Esophagus squamous epithelium (tissue), 5 donors: ENCODE measurements around the gene KCNN4. TPM values are rescaled to one million over a fixed set of nuclear protein-coding genes. Genes with fewer than 3 reads are reported as not detected.

Experiments
- DNase-seq: peaks from one replicate; lab custom pipeline; 2025; lab: John Stamatoyannopoulos, UW
- H3K27ac ChIP-seq, 4 donors: fragments of 200-600 bp; sonication (generic); one replicate each; pipeline ENCODE4 v1.5.1; 2016 to 2019; ENCODE audit warnings: mild to moderate bottlenecking in 1 of 4
- H3K27me3 ChIP-seq, 4 donors: fragments of 200-600 bp; sonication (generic); 1 replicate in 3 of 4; 2 replicates in 1 of 4; pipeline versions ENCODE4 v1.5.1 to v1.6.0; 2017 to 2021; ENCODE audit warnings: antibody characterized with exemption in 1 of 4
- H3K36me3 ChIP-seq, 3 donors: fragments of 200-600 bp; sonication (generic); one replicate each; pipeline ENCODE4 v1.5.1; 2016 to 2019
- H3K4me1 ChIP-seq, 3 donors: fragments of 200-600 bp; sonication (generic); one replicate each; pipeline ENCODE4 v1.5.1; 2017 to 2019
- H3K4me3 ChIP-seq, 4 donors: fragments of 200-600 bp; sonication (generic); 1 replicate in 3 of 4; 2 replicates in 1 of 4; pipeline ENCODE4 v1.5.1; 2016 to 2019; ENCODE audit warnings: mild to moderate bottlenecking in 2 of 4, moderate library complexity in 1 of 4
- H3K9me3 ChIP-seq, 3 donors: fragments of 200-600 bp; sonication (generic); one replicate each; pipeline ENCODE4 v1.5.1; 2016 to 2019
- CTCF ChIP-seq, 6 experiments: fragments of 450-650 bp in 4 of 6; fragments of 200-600 bp in 2 of 6; sonication (generic) in 2 of 6; IDR thresholded peaks; one replicate each; pipeline ENCODE4 v1.5.1; 2016 to 2019; ENCODE audit warnings: antibody characterized with exemption in 6 of 6, mild to moderate bottlenecking in 4 of 6, moderate library complexity in 4 of 6
- POLR2A ChIP-seq, 4 donors: fragments of 450-650 bp; IDR thresholded peaks; one replicate each; pipeline ENCODE4 v1.6.1; 2017; ENCODE audit warnings: antibody characterized with exemption in 4 of 4, mild to moderate bottlenecking in 4 of 4, moderate library complexity in 3 of 4
- WGBS, 2 donors: methylation state at CpG; one replicate each; pipeline ENCODE4 v1.1.5; 2018; 5-methylcytosine and 5-hydroxymethylcytosine counted together
- intact Hi-C: fragments of 100-400 bp; cut with DNase I; formaldehyde crosslinking; loops from one replicate; pipeline ENCODE4 v1.15.0; 2022
- total RNA-seq, 4 donors: library from RNA; depleted of rRNA; stranded (reverse); fragments of >200 nt; gene quantifications; one replicate each; pipeline ENCODE4 v1.1.0, GENCODE V29; 2016
- donor health status: DM: yes; HTN: yes; CAD: no.

Gene KCNN4
- total RNA-seq, 4 donors from 2014 or later, result 3.2 to 16.9 (median 5.3) TPM

GRCh38 chr19:43783636-43784035 lies 2.9 kb upstream of the KCNN4 start:
- H3K4me3 ChIP-seq, result no peak overlapping the region
- no peaks in the 10 kb centered on the region for H3K36me3 ChIP-seq
- H3K27me3 ChIP-seq, result peaks cover 0 to 10% (median 0%) of the 10 kb centered on the region in 4 donors
- H3K27ac ChIP-seq, result peak overlapping the region; percentile 14 to 79 (median 70)
- intact Hi-C loops, result loop anchor here (5.0 to 10.0 kb wide), 2 partner anchors 36 to 109 kb away; partner anchors contain the start of gene PLAUR
- H3K4me1 ChIP-seq, result peaks cover 35 to 70% (median 45%) of the 10 kb centered on the region in 3 donors
- H3K9me3 ChIP-seq, result no peaks in the 10 kb centered on the region
- no peak for DNase-seq
- 71 to 72% methylated on average over 8 of the region's 8 CpGs for WGBS, 2 donors
- TF ChIP-seq POLR2A (IDR thresholded peaks at IDR 0.05) (no peak), CTCF (IDR thresholded peaks at IDR 0.05) (no peak)

- Histone ChIP-seq H3K36me3 (no peaks in the 10 kb centered on the region), H3K27ac (peak overlapping the region; percentile 45 to 75 (median 64)), H3K9me3 (no peaks in the 10 kb centered on the region), H3K4me3 (peak overlapping the region in 1 of 4 donors; percentile 60), H3K27me3 (peaks cover 0 to 10% (median 0%) of the 10 kb centered on the region in 4 donors), H3K4me1 (peaks cover 35 to 79% (median 52%) of the 10 kb centered on the region in 3 donors)
- WGBS, 2 donors, result 19 to 37% methylated on average over 9 to 24 of the region's 24 CpGs
- intact Hi-C loops, result loop anchor here (5.0 to 10.0 kb wide), 2 partner anchors 35 to 108 kb away; partner anchors contain the start of gene PLAUR
- DNase-seq, result no peak
- peak in 1 of 4 donors; percentile 37 for TF ChIP-seq POLR2A (IDR thresholded peaks at IDR 0.05)
- TF ChIP-seq CTCF (IDR thresholded peaks at IDR 0.05), result peak in 1 of 6 experiments; percentile 22
Measured at GRCh38 chr19:43782689-43783231, 2.0 kb upstream of the KCNN4 start.

- intact Hi-C loops, result loop anchor here (5.0 to 10.0 kb wide), 2 partner anchors 35 to 107 kb away; partner anchors contain the start of gene PLAUR
- Histone ChIP-seq H3K4me1 (peaks cover 35 to 83% (median 56%) of the 10 kb centered on the region in 3 donors), H3K27ac (peak overlapping the region in 3 of 4 donors; percentile 63 to 75 (median 66)), H3K9me3 (no peaks in the 10 kb centered on the region), H3K27me3 (peaks cover 0 to 10% (median 0%) of the 10 kb centered on the region in 4 donors), H3K4me3 (peak overlapping the region in 1 of 4 donors; percentile 60), H3K36me3 (no peaks in the 10 kb centered on the region)
- no peak for TF ChIP-seq CTCF (IDR thresholded peaks at IDR 0.05)
- 44 to 50% methylated on average over 6 to 8 of the region's 8 CpGs for WGBS, 2 donors
- no peak for DNase-seq
Measured at GRCh38 chr19:43782311-43782660, 1.5 kb upstream of the KCNN4 start.

GRCh38 chr19:43781630-43782310 lies 997 bp upstream of the KCNN4 start:
- H3K27ac ChIP-seq, result peak overlapping the region; percentile 55 to 82 (median 75)
- DNase-seq, result no peak
- H3K4me1 ChIP-seq, result peaks cover 35 to 87% (median 56%) of the 10 kb centered on the region in 3 donors
- H3K27me3 ChIP-seq, result peaks cover 0 to 10% (median 0%) of the 10 kb centered on the region in 4 donors
- WGBS, 2 donors, result 65 to 78% methylated on average over 11 to 14 of the region's 14 CpGs
- peak overlapping the region in 1 of 4 donors; percentile 60 for H3K4me3 ChIP-seq
- TF ChIP-seq POLR2A (IDR thresholded peaks at IDR 0.05), result no peak
- TF ChIP-seq CTCF (IDR thresholded peaks at IDR 0.05), result no peak
- no peaks in the 10 kb centered on the region for H3K36me3 ChIP-seq
- intact Hi-C loops, result loop anchor here (5.0 to 10.0 kb wide), 2 partner anchors 34 to 107 kb away; partner anchors contain the start of gene PLAUR
- no peaks in the 10 kb centered on the region for H3K9me3 ChIP-seq

GRCh38 chr19:43779820-43780219 lies 953 bp downstream of the KCNN4 start:
- 18 to 21% methylated on average over 3 of the region's 3 CpGs for WGBS, 2 donors
- intact Hi-C loops, result loop anchor here (5.0 to 10.0 kb wide), 2 partner anchors 33 to 105 kb away; partner anchors contain the start of gene PLAUR
- Histone ChIP-seq H3K9me3 (no peaks in the 10 kb centered on the region), H3K27ac (peak overlapping the region; percentile 55 to 82 (median 75)), H3K27me3 (peaks cover 0 to 10% (median 0%) of the 10 kb centered on the region in 4 donors), H3K4me1 (peaks cover 30 to 94% (median 52%) of the 10 kb centered on the region in 3 donors), H3K36me3 (no peaks in the 10 kb centered on the region), H3K4me3 (peak overlapping the region in 3 of 4 donors; percentile 0 to 60 (median 32))
- TF ChIP-seq CTCF (IDR thresholded peaks at IDR 0.05) (peak in 4 of 6 experiments; percentile 9 to 39 (median 22)), POLR2A (IDR thresholded peaks at IDR 0.05) (no peak)
- no peak for DNase-seq
